HEK293 (cell line): ENCODE results near the gene ZNF616.

Experiments used
- CTCF ChIA-PET: fragments of 350-600 bp; formaldehyde crosslinking; extraction: SDS; loops from one replicate; lab custom pipeline; 2021; ENCODE audit warnings: antibody characterized with exemption; lab: Yijun Ruan, JAX
- POLR2A ChIA-PET: fragments of 300-600 bp; formaldehyde crosslinking; extraction: SDS; loops from one replicate; lab custom pipeline; 2020; ENCODE audit warnings: antibody characterized with exemption, inconsistent platforms; lab: Yijun Ruan, JAX
- H3K27ac ChIP-seq: fragments of 200-500 bp; sonication (Bioruptor generic); 2 replicates; pipeline ENCODE4 v1.5.1; 2014; ENCODE audit warnings: low read depth, low read length, control low read depth, inconsistent platforms; ENCODE audit errors: extremely low read depth
- H3K36me3 ChIP-seq, 2 experiments: fragments of 200-500 bp in 1 of 2; sonication (Bioruptor generic) in 1 of 2; 1 replicate in 1 of 2; 2 replicates in 1 of 2; pipeline ENCODE4 v1.5.1; 2014 to 2017; ENCODE audit warnings: inconsistent platforms in 2 of 2, low read length in 2 of 2; ENCODE audit not compliant: control insufficient read depth in 2 of 2, insufficient read depth in 1 of 2
- H3K4me1 ChIP-seq: fragments of 200-500 bp; sonication (Bioruptor generic); 2 replicates; pipeline ENCODE4 v1.5.1; 2014; ENCODE audit warnings: mild to moderate bottlenecking, low read length, inconsistent platforms; ENCODE audit not compliant: control insufficient read depth, insufficient read depth
- H3K4me3 ChIP-seq: 2 replicates; pipeline ENCODE4 v1.5.1; 2011; ENCODE audit warnings: low read depth, mild to moderate bottlenecking, control low read depth, low read length, moderate library complexity
- H3K9me3 ChIP-seq: fragments of 200-500 bp; sonication (Bioruptor generic); 2 replicates; pipeline ENCODE4 v1.5.1; 2014; ENCODE audit warnings: low read depth, low read length, inconsistent platforms; ENCODE audit not compliant: control insufficient read depth, insufficient read depth
- GLIS1 ChIP-seq: fragments of 450-650 bp; formaldehyde crosslinking; IDR thresholded peaks from 2 replicates; pipeline ENCODE4 v1.5.1; 2016; ENCODE audit warnings: missing biosample characterization, missing genetic modification characterization
- HOXC10 ChIP-seq: sonication (generic); formaldehyde crosslinking; IDR thresholded peaks from 2 replicates; pipeline ENCODE4 v1.8.1; 2023; ENCODE audit warnings: mild to moderate bottlenecking, missing genetic modification reagents
- KLF8 ChIP-seq: fragments of 450-650 bp; formaldehyde crosslinking; IDR thresholded peaks from 2 replicates; pipeline ENCODE4 v1.5.1; 2016; ENCODE audit warnings: missing biosample characterization, missing genetic modification characterization
- OVOL3 ChIP-seq: fragments of 450-650 bp; formaldehyde crosslinking; IDR thresholded peaks from 2 replicates; pipeline ENCODE4 v1.5.1; 2016; ENCODE audit warnings: missing biosample characterization, missing genetic modification characterization
- PRDM1 ChIP-seq: fragments of 450-650 bp; formaldehyde crosslinking; IDR thresholded peaks from 2 replicates; pipeline ENCODE4; 2016; ENCODE audit warnings: missing biosample characterization, missing genetic modification characterization
- ZBTB20 ChIP-seq: fragments of 450-650 bp; formaldehyde crosslinking; IDR thresholded peaks from 2 replicates; pipeline ENCODE4 v1.5.1; 2016; ENCODE audit warnings: missing biosample characterization, missing genetic modification characterization
- ZBTB8A ChIP-seq: fragments of 450-650 bp; formaldehyde crosslinking; IDR thresholded peaks from 2 replicates; pipeline ENCODE4 v1.5.1; 2016; ENCODE audit warnings: missing biosample characterization, missing genetic modification characterization
- ZEB2 ChIP-seq: fragments of 450-650 bp; formaldehyde crosslinking; IDR thresholded peaks from 2 replicates; pipeline ENCODE4 v1.5.1; 2016; ENCODE audit warnings: missing biosample characterization, missing genetic modification characterization
- ZFHX2 ChIP-seq: fragments of 450-650 bp; formaldehyde crosslinking; conservative IDR thresholded peaks from 2 replicates; pipeline ENCODE4 v1.5.1; 2016; ENCODE audit warnings: missing biosample characterization, missing genetic modification characterization
- ZNF133 ChIP-seq: fragments of 450-650 bp; formaldehyde crosslinking; IDR thresholded peaks from 2 replicates; pipeline ENCODE4 v1.5.1; 2016; ENCODE audit warnings: missing biosample characterization, missing genetic modification characterization
- ZNF138 ChIP-seq: fragments of 450-650 bp; formaldehyde crosslinking; IDR thresholded peaks from 2 replicates; pipeline ENCODE4 v1.5.1; 2016; ENCODE audit warnings: missing biosample characterization, missing genetic modification characterization, borderline replicate concordance
- ZNF155 ChIP-seq: fragments of 450-650 bp; formaldehyde crosslinking; IDR thresholded peaks from 2 replicates; pipeline ENCODE4 v1.5.1; 2016; ENCODE audit warnings: missing biosample characterization, missing genetic modification characterization
- ZNF335 ChIP-seq: fragments of 450-650 bp; formaldehyde crosslinking; conservative IDR thresholded peaks from 2 replicates; pipeline ENCODE4 v1.5.1; 2016; ENCODE audit warnings: missing biosample characterization, missing genetic modification characterization
- ZNF530 ChIP-seq: fragments of 450-650 bp; formaldehyde crosslinking; IDR thresholded peaks from 2 replicates; pipeline ENCODE4 v1.5.1; 2016; ENCODE audit warnings: low read depth, missing biosample characterization, missing genetic modification characterization
- ZNF596 ChIP-seq: fragments of 450-650 bp; IDR thresholded peaks from 2 replicates; pipeline ENCODE4 v1.5.0; 2018; ENCODE audit warnings: missing biosample characterization, mild to moderate bottlenecking, missing genetic modification characterization, moderate library complexity
- ZNF830 ChIP-seq: fragments of 450-650 bp; IDR thresholded peaks from 2 replicates; pipeline ENCODE4 v1.5.0; 2018; ENCODE audit warnings: missing biosample characterization, missing genetic modification characterization, low read depth, mild to moderate bottlenecking, moderate library complexity
- TF ChIP-seq, protein P1 (sequence below): fragments of 450-650 bp; formaldehyde crosslinking; IDR thresholded peaks from 2 replicates; pipeline ENCODE4 v1.5.1; 2016; ENCODE audit warnings: missing biosample characterization, missing genetic modification characterization
- TF ChIP-seq, protein P2 (sequence below): fragments of 450-650 bp; formaldehyde crosslinking; IDR thresholded peaks from 2 replicates; pipeline ENCODE4 v1.5.1; 2016; ENCODE audit warnings: missing biosample characterization, missing genetic modification characterization
- TF ChIP-seq, protein P3 (sequence below): fragments of 450-650 bp; formaldehyde crosslinking; IDR thresholded peaks from 2 replicates; pipeline ENCODE4 v1.5.1; 2016; ENCODE audit warnings: missing biosample characterization, missing genetic modification characterization
- TF ChIP-seq, protein P4 (sequence below): fragments of 450-650 bp; formaldehyde crosslinking; IDR thresholded peaks from 2 replicates; pipeline ENCODE4 v1.5.1; 2016; ENCODE audit warnings: missing biosample characterization, missing genetic modification characterization, low read depth
- TF ChIP-seq, protein P5 (sequence below): fragments of 450-650 bp; formaldehyde crosslinking; optimal IDR thresholded peaks from 2 replicates; pipeline ENCODE3; 2016; ENCODE audit warnings: missing biosample characterization, mild to moderate bottlenecking, missing genetic modification characterization
- TF ChIP-seq, protein P6 (sequence below): fragments of 450-650 bp; formaldehyde crosslinking; IDR thresholded peaks from 2 replicates; pipeline ENCODE4 v1.5.0; 2017; ENCODE audit warnings: missing biosample characterization, missing genetic modification characterization, borderline replicate concordance

The ZNF616 gene

DNA sequence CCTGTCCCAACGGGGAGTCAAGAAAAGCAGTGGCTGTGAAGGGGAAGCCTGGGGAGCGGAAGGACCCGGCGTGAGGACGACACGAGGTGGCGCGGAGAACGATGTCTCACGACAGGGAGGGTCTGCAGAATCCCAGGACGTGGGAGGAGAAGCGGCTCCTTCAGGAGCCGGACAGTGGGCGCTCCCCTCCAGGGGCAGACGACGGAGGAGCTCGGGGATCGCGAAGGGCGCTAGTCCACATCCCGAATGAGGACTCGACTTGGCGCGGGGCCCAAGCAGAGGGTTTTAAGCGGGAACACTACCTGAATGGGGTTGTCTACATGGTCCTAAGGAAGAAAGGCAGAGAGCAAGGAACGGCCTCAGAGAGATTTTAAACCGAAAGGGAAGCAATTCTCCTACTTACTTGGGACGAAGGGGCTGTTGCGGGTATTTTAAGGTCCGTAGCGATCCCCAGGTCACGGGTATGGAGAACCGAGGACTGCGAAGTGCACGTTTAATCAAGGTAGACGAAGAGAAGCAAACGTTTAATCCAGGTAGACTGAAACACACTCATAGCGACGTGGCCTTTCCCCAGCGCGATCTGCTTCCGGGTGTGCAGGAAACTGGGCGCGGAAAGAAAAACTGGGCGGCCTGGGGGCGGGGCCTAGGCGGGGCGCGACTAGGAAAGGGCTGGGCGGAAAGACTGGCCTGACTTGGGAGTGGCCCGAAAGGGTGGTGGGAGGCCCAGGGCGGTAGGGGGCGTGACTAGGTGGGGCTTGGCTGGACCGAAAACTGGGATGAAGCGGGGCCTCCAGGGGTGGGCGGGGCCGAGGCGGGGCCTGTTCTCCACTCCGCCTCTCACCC is 44.3 kb downstream of the ZNF616 start, which contains the start of gene ZNF841 (continued):
- TF ChIP-seq, protein P1, sequence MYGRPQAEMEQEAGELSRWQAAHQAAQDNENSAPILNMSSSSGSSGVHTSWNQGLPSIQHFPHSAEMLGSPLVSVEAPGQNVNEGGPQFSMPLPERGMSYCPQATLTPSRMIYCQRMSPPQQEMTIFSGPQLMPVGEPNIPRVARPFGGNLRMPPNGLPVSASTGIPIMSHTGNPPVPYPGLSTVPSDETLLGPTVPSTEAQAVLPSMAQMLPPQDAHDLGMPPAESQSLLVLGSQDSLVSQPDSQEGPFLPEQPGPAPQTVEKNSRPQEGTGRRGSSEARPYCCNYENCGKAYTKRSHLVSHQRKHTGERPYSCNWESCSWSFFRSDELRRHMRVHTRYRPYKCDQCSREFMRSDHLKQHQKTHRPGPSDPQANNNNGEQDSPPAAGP (tag by site-specific recombination): no peak
- TF ChIP-seq, protein P2, sequence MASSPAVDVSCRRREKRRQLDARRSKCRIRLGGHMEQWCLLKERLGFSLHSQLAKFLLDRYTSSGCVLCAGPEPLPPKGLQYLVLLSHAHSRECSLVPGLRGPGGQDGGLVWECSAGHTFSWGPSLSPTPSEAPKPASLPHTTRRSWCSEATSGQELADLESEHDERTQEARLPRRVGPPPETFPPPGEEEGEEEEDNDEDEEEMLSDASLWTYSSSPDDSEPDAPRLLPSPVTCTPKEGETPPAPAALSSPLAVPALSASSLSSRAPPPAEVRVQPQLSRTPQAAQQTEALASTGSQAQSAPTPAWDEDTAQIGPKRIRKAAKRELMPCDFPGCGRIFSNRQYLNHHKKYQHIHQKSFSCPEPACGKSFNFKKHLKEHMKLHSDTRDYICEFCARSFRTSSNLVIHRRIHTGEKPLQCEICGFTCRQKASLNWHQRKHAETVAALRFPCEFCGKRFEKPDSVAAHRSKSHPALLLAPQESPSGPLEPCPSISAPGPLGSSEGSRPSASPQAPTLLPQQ (tag by site-specific recombination): 0 out of 2 replicates have a peak, but pooled peaks have one; percentile 13
- TF ChIP-seq, protein P3, sequence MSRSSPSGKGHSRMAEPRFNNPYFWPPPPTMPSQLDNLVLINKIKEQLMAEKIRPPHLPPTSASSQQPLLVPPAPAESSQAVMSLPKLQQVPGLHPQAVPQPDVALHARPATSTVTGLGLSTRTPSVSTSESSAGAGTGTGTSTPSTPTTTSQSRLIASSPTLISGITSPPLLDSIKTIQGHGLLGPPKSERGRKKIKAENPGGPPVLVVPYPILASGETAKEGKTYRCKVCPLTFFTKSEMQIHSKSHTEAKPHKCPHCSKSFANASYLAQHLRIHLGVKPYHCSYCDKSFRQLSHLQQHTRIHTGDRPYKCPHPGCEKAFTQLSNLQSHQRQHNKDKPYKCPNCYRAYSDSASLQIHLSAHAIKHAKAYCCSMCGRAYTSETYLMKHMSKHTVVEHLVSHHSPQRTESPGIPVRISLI (tag by site-specific recombination): peak; percentile 49; the same call in 1 of the 2 replicates
- TF ChIP-seq GLIS1: peak; percentile 26; the same call in 1 of the 2 replicates
- TF ChIP-seq ZNF596 (tag by site-specific recombination): no peak
- TF ChIP-seq, protein P4, sequence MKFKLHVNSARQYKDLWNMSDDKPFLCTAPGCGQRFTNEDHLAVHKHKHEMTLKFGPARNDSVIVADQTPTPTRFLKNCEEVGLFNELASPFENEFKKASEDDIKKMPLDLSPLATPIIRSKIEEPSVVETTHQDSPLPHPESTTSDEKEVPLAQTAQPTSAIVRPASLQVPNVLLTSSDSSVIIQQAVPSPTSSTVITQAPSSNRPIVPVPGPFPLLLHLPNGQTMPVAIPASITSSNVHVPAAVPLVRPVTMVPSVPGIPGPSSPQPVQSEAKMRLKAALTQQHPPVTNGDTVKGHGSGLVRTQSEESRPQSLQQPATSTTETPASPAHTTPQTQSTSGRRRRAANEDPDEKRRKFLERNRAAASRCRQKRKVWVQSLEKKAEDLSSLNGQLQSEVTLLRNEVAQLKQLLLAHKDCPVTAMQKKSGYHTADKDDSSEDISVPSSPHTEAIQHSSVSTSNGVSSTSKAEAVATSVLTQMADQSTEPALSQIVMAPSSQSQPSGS: no peak
- TF ChIP-seq HOXC10 (CRISPR knock-in tag): peak; percentile 64; the same call in 1 of the 2 replicates
- TF ChIP-seq ZFHX2 (tag by site-specific recombination): peak; percentile 45
- peak; percentile 97 for TF ChIP-seq KLF8 (tag by site-specific recombination)
- TF ChIP-seq ZNF155 (tag by site-specific recombination): no peak
- TF ChIP-seq, protein P5, sequence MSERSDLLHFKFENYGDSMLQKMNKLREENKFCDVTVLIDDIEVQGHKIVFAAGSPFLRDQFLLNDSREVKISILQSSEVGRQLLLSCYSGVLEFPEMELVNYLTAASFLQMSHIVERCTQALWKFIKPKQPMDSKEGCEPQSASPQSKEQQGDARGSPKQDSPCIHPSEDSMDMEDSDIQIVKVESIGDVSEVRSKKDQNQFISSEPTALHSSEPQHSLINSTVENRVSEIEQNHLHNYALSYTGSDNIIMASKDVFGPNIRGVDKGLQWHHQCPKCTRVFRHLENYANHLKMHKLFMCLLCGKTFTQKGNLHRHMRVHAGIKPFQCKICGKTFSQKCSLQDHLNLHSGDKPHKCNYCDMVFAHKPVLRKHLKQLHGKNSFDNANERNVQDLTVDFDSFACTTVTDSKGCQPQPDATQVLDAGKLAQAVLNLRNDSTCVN (tag by site-specific recombination): peak; percentile 29
- TF ChIP-seq ZBTB8A (tag by site-specific recombination): peak; percentile 78
- TF ChIP-seq ZNF530 (tag by site-specific recombination): no peak

DNA sequence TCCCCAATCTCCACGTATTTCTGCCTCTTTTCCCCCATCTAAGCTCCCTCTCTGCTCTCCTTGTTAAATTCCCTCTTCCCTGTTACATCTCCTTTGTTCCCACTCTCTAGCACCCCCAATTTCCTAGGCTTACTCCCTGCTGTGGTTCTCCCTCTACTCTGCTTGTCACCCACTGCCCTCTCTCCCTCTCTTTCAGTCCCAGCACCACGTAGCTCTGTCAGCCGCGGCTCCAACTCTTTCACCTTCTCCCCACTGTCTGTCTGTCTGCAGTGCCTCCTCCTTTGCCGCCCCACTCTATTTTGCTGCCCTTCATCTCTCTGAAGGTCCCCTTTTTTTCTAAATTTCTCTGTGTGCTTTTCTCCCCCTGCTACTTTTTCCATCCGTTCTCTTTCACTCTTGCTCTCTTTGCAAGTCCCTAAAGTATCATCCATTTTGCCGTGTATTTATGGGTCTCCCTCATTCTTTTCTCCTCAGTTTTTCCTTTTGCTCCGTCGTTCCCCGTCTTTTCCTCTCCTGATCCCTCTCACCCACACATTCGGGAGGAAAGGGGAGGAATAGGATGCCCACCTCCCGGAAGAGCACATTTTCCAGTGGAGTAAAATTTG is 45.1 kb downstream of the ZNF616 start:
- H3K4me3 ChIP-seq: peak overlapping the region; percentile 92
- H3K27ac ChIP-seq: no peak overlapping the region

DNA sequence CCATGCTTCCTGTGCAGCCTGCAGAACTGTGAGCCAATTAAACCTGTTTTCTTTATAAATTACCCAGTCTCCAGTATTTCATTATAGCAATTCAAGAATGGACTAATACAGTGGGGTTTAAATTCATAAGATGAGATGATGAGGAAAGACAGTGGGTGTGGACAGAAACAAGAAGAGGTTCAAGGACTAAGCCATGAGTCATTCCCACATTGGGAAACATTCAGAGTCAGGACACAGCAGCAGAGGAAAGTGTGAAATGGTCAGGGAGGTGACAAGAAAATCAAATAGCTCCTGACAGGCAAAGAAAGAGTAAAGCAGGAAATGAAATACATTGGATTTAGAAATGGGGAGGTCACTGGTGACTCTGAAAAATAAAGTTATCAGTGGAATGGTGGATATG is 53.3 kb downstream of the ZNF616 start:
- POLR2A ChIA-PET: no interaction called here
- CTCF ChIA-PET: no interaction called here
- no peak for TF ChIP-seq ZNF830 (tag by site-specific recombination)
- TF ChIP-seq, protein P4: no peak
- TF ChIP-seq ZNF133: no peak
- TF ChIP-seq, protein P6, sequence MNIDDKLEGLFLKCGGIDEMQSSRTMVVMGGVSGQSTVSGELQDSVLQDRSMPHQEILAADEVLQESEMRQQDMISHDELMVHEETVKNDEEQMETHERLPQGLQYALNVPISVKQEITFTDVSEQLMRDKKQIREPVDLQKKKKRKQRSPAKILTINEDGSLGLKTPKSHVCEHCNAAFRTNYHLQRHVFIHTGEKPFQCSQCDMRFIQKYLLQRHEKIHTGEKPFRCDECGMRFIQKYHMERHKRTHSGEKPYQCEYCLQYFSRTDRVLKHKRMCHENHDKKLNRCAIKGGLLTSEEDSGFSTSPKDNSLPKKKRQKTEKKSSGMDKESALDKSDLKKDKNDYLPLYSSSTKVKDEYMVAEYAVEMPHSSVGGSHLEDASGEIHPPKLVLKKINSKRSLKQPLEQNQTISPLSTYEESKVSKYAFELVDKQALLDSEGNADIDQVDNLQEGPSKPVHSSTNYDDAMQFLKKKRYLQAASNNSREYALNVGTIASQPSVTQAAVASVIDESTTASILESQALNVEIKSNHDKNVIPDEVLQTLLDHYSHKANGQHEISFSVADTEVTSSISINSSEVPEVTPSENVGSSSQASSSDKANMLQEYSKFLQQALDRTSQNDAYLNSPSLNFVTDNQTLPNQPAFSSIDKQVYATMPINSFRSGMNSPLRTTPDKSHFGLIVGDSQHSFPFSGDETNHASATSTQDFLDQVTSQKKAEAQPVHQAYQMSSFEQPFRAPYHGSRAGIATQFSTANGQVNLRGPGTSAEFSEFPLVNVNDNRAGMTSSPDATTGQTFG (tag by site-specific recombination): no peak
- TF ChIP-seq OVOL3 (tag by site-specific recombination): no peak
- no peak for TF ChIP-seq ZEB2
- no peak for TF ChIP-seq ZNF138 (tag by site-specific recombination)

More for the DNA sequence above, 45.1 kb downstream of the ZNF616 start:
- Histone ChIP-seq H3K4me1 (no peaks in the 10 kb centered on the region), H3K9me3 (peaks cover 2% of the 10 kb centered on the region; the same call in 1 of the 2 replicates), H3K36me3 (peaks cover 9 to 38% of the 10 kb centered on the region in 2 experiments; a peak in 2 of 3 replicates)
- POLR2A ChIA-PET: interaction anchor here (0.6 to 0.9 kb wide), 2 partner anchors 95 to 385 kb away, joined by 3 to 7 read pairs; no protein-coding TSS in a partner anchor
- CTCF ChIA-PET: no interaction called here
- TF ChIP-seq PRDM1 (tag by site-specific recombination) (peak; percentile 81), ZBTB20 (tag by site-specific recombination) (no peak), ZNF335 (tag by site-specific recombination) (peak; percentile 57; the same call in 1 of the 2 replicates)

More for the DNA sequence above, 53.3 kb downstream of the ZNF616 start:
- H3K9me3 ChIP-seq: peaks cover 2% of the 10 kb centered on the region
- no peaks in the 10 kb centered on the region for H3K4me1 ChIP-seq
- no peak overlapping the region for H3K27ac ChIP-seq
- peaks cover 28 to 86% of the 10 kb centered on the region in 2 experiments for H3K36me3 ChIP-seq
- no peak overlapping the region for H3K4me3 ChIP-seq
